ENCODE results near the gene CBR4.

DNA sequence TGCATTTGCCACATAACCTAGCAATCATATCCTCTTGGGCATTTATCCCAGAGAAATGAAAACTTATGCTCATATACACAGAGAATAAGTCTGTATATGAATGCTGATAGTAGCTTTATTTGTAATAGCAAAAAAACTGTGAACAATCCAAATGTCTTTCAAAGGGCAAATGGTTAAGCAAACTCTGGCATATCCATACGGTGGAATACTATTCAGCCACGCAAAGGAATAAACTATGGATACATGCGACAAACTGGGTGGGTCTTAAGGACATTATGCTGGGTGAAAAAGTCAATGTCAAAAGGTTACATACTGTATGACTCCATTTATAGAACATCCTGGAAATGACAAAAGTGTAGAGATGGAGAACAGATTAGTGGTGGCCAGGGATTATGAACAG, 17.6 kb upstream of the CBR4 start:
- TF ChIP-seq, protein P1, sequence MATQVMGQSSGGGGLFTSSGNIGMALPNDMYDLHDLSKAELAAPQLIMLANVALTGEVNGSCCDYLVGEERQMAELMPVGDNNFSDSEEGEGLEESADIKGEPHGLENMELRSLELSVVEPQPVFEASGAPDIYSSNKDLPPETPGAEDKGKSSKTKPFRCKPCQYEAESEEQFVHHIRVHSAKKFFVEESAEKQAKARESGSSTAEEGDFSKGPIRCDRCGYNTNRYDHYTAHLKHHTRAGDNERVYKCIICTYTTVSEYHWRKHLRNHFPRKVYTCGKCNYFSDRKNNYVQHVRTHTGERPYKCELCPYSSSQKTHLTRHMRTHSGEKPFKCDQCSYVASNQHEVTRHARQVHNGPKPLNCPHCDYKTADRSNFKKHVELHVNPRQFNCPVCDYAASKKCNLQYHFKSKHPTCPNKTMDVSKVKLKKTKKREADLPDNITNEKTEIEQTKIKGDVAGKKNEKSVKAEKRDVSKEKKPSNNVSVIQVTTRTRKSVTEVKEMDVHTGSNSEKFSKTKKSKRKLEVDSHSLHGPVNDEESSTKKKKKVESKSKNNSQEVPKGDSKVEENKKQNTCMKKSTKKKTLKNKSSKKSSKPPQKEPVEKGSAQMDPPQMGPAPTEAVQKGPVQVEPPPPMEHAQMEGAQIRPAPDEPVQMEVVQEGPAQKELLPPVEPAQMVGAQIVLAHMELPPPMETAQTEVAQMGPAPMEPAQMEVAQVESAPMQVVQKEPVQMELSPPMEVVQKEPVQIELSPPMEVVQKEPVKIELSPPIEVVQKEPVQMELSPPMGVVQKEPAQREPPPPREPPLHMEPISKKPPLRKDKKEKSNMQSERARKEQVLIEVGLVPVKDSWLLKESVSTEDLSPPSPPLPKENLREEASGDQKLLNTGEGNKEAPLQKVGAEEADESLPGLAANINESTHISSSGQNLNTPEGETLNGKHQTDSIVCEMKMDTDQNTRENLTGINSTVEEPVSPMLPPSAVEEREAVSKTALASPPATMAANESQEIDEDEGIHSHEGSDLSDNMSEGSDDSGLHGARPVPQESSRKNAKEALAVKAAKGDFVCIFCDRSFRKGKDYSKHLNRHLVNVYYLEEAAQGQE (IDR thresholded peaks at IDR 0.05; ENCODE audit: insufficient read depth in 1 of 2, low read depth in 2 of 2, low read length in 2 of 2), result no peak
- TF ChIP-seq SIN3A (IDR thresholded peaks at IDR 0.05; ENCODE audit: borderline replicate concordance, insufficient read depth, low read length) (no peak), POLR2AphosphoS5 (IDR thresholded peaks at IDR 0.05; ENCODE audit: low read depth, low read length) (no peak), TAF1 (IDR thresholded peaks at IDR 0.05; ENCODE audit: borderline replicate concordance, insufficient read depth, low read length) (no peak)
